ENCODE data around the gene C11orf58.

GRCh38 chr11:16749092-16749491 is 10.6 kb downstream of the C11orf58 start:
- no peak for TF ChIP-seq CTCF (IDR thresholded peaks at IDR 0.05)
- TF ChIP-seq POLR2A (IDR thresholded peaks at IDR 0.05), result no peak
